Measurements from ENCODE around the gene SYNE1. TPM values are rescaled to one million over a fixed set of nuclear protein-coding genes. Genes with fewer than 3 reads are reported as not detected.

Gene SYNE1
- total and polyA plus RNA-seq, 7 donors, result 6.0 to 74.6 (median 16.5) TPM

- ATAC-seq (peak; percentile 49 to 77 (median 62)), DNase-seq (peak; percentile 41 to 59)
- peak overlapping the region; percentile 71 for H3K4me3 ChIP-seq
- H3K27ac ChIP-seq, result peak overlapping the region; percentile 50
- TF ChIP-seq CTCF (IDR thresholded peaks at IDR 0.05), result no peak
- no peaks in the 10 kb centered on the region for H3K36me3 ChIP-seq (ENCODE audit: insufficient read depth in 1 of 2, low read depth in 1 of 2)
- intact Hi-C loops (cut with DNase I), result no loop called here
- 0 to 1% (median 1%) methylated on average over 59 to 72 of the region's 72 CpGs for WGBS, 3 donors
- peaks cover 0 to 28% (median 0%) of the 10 kb centered on the region in 3 donors for H3K27me3 ChIP-seq (ENCODE audit: insufficient read depth in 3 of 3, low read length in 2 of 3)
- H3K9me3 ChIP-seq, result no peaks in the 10 kb centered on the region
- H3K4me1 ChIP-seq, result peaks cover 4% of the 10 kb centered on the region
These were observed 410 bp downstream of the SYNE1 start for GRCh38 chr6:152636609-152637295.

GRCh38 chr6:152636021-152636608 is 1.0 kb downstream of the SYNE1 start:
- H3K9me3 ChIP-seq, result no peaks in the 10 kb centered on the region
- H3K4me3 ChIP-seq, result peak overlapping the region; percentile 71
- peaks cover 0 to 28% (median 0%) of the 10 kb centered on the region in 3 donors for H3K27me3 ChIP-seq (ENCODE audit: insufficient read depth in 3 of 3, low read length in 2 of 3)
- H3K27ac ChIP-seq, result peak overlapping the region; percentile 50
- intact Hi-C loops (cut with DNase I), result no loop called here
- ATAC-seq (peak in 3 of 4 donors; percentile 49 to 68 (median 58)), DNase-seq (peak in 1 of 2 donors; percentile 15)
- H3K36me3 ChIP-seq (ENCODE audit: insufficient read depth in 1 of 2, low read depth in 1 of 2), result no peaks in the 10 kb centered on the region
- H3K4me1 ChIP-seq, result peaks cover 4% of the 10 kb centered on the region
- no peak for TF ChIP-seq CTCF (IDR thresholded peaks at IDR 0.05)
- 0 to 3% (median 1%) methylated on average over 20 of the region's 20 CpGs for WGBS, 3 donors

GRCh38 chr6:152634773-152635172 is 2.4 kb downstream of the SYNE1 start:
- Histone ChIP-seq H3K36me3 (ENCODE audit: insufficient read depth in 1 of 2, low read depth in 1 of 2) (no peaks in the 10 kb centered on the region), H3K4me3 (no peak overlapping the region), H3K9me3 (no peaks in the 10 kb centered on the region), H3K4me1 (peaks cover 4% of the 10 kb centered on the region), H3K27me3 (ENCODE audit: insufficient read depth in 3 of 3, low read length in 2 of 3) (peaks cover 0 to 28% (median 0%) of the 10 kb centered on the region in 3 donors), H3K27ac (no peak overlapping the region)
- TF ChIP-seq CTCF (IDR thresholded peaks at IDR 0.05), result no peak
- intact Hi-C loops (cut with DNase I), result no loop called here
- WGBS, 3 donors, result 79 to 94% (median 85%) methylated on average over 3 of the region's 3 CpGs
- DNase-seq (no peak), ATAC-seq (no peak)

GRCh38 chr6:152632121-152632782 is 4.9 kb downstream of the SYNE1 start:
- Histone ChIP-seq H3K4me1 (peaks cover 4% of the 10 kb centered on the region), H3K27me3 (ENCODE audit: insufficient read depth in 3 of 3, low read length in 2 of 3) (peaks cover 0 to 25% (median 0%) of the 10 kb centered on the region in 3 donors), H3K27ac (no peak overlapping the region), H3K9me3 (no peaks in the 10 kb centered on the region), H3K36me3 (ENCODE audit: insufficient read depth in 1 of 2, low read depth in 1 of 2) (no peaks in the 10 kb centered on the region), H3K4me3 (no peak overlapping the region)
- no peak for TF ChIP-seq CTCF (IDR thresholded peaks at IDR 0.05)
- ATAC-seq (no peak), DNase-seq (no peak)
- 88 to 92% (median 91%) methylated on average over 2 of the region's 2 CpGs for WGBS, 3 donors
- intact Hi-C loops (cut with DNase I), result no loop called here
